ENCODE data around the gene PCNX2. TPM values are rescaled to one million over a fixed set of nuclear protein-coding genes. Genes with fewer than 3 reads are reported as not detected.

The PCNX2 gene
- total RNA-seq, 1 donor from 2014 or later = 29.5 TPM

DNA sequence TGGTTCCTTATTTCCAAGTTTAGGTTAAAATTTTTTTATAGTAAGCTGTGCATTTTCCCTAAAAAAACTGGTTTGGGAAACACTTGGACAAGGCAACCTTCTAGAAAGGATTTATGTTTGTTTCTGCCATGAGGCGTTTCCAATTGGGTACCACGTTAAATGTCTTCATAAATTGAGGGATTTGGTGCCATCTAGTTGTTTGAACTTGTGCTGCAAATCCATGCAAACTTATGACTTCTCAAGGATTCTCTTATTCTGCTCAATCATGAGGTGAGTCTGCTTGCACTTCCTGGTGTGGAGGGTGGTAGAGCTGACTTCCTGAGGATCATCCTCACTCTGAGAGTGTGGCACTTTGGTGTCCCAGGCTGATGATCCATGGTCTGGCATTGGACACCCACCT, 123.3 kb downstream of the PCNX2 start:
- no peak for DNase-seq (ENCODE audit: low read depth)
- TF ChIP-seq, protein P1, sequence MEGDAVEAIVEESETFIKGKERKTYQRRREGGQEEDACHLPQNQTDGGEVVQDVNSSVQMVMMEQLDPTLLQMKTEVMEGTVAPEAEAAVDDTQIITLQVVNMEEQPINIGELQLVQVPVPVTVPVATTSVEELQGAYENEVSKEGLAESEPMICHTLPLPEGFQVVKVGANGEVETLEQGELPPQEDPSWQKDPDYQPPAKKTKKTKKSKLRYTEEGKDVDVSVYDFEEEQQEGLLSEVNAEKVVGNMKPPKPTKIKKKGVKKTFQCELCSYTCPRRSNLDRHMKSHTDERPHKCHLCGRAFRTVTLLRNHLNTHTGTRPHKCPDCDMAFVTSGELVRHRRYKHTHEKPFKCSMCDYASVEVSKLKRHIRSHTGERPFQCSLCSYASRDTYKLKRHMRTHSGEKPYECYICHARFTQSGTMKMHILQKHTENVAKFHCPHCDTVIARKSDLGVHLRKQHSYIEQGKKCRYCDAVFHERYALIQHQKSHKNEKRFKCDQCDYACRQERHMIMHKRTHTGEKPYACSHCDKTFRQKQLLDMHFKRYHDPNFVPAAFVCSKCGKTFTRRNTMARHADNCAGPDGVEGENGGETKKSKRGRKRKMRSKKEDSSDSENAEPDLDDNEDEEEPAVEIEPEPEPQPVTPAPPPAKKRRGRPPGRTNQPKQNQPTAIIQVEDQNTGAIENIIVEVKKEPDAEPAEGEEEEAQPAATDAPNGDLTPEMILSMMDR (IDR thresholded peaks at IDR 0.05; ENCODE audit: insufficient read depth, low read length, poor library complexity, severe bottlenecking) = peak; percentile 9
- Histone ChIP-seq H3K4me3 (ENCODE audit: low read depth, low read length) (no peak overlapping the region), H3K36me3 (ENCODE audit: control insufficient read depth, insufficient read depth, low read length) (peaks cover 5% of the 10 kb centered on the region), H3K27me3 (ENCODE audit: control insufficient read depth, insufficient read depth, low read length) (no peaks in the 10 kb centered on the region)

DNA sequence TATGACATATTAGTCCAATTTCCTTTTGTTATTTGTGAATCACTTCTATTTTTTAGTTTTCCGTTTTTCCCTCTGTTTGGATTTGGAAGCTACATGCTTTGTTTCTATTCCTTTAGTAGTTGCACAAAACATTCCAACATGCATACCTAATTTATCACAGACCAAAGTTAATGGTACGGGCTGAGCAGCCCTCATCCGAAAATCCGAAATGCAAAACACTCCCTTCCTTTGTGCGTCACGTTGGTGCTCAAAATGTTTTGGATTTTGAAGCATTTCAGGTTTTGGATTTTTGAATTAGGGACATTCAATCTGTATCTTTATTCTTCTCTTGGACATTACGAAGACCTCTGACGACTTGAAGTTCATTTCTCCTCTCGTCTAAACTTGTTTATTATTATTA, 124.8 kb downstream of the PCNX2 start:
- TF ChIP-seq, protein P1 (IDR thresholded peaks at IDR 0.05; ENCODE audit: insufficient read depth, low read length, poor library complexity, severe bottlenecking) = no peak
- no peak for DNase-seq (ENCODE audit: low read depth)
- H3K4me3 ChIP-seq (ENCODE audit: low read depth, low read length) = no peak overlapping the region
- H3K27me3 ChIP-seq (ENCODE audit: control insufficient read depth, insufficient read depth, low read length) = no peaks in the 10 kb centered on the region
- peaks cover 3% of the 10 kb centered on the region for H3K36me3 ChIP-seq (ENCODE audit: control insufficient read depth, insufficient read depth, low read length)

DNA sequence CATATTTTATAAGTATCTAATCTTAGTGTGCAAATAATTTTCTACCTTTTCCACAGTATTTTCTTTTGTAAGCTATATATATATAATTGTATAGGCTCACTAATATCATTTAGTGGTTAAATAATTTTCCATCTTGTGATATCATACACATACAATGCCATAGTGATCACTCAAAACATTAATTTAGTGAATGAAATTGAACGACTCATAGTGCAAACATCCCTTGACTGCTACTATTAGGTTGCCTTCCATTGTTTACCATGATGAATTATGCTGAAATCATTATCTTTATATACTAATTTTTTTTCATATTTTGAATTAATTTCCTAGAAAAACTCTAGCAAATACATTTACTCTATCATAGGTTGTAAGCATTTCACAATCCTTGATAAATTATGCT, 127.1 kb downstream of the PCNX2 start:
- H3K4me3 ChIP-seq (ENCODE audit: low read depth, low read length) = no peak overlapping the region
- no peak for DNase-seq (ENCODE audit: low read depth)
- peaks cover 3% of the 10 kb centered on the region for H3K36me3 ChIP-seq (ENCODE audit: control insufficient read depth, insufficient read depth, low read length)
- no peaks in the 10 kb centered on the region for H3K27me3 ChIP-seq (ENCODE audit: control insufficient read depth, insufficient read depth, low read length)
- TF ChIP-seq, protein P1 (IDR thresholded peaks at IDR 0.05; ENCODE audit: insufficient read depth, low read length, poor library complexity, severe bottlenecking) = no peak

DNA sequence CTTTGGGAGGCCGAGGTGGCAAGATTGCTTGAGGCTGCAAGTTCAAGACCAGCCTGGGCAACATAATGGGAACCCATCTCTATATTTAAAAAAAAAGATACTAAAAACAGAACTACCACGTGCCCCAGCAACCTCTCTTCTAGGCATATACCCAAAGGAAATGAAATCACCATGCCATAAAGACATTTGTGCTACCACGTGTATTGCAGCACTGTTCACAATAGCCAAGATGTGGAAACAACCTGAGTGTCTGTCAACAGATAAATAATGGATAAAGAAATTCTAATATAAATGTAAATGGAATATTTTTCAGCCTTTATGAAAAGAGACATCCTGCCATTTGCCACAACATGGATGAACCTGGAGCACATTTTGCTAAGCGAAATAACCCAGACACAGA, 128.6 kb downstream of the PCNX2 start:
- TF ChIP-seq, protein P1 (IDR thresholded peaks at IDR 0.05; ENCODE audit: insufficient read depth, low read length, poor library complexity, severe bottlenecking) = no peak
- H3K27me3 ChIP-seq (ENCODE audit: control insufficient read depth, insufficient read depth, low read length) = no peaks in the 10 kb centered on the region
- H3K36me3 ChIP-seq (ENCODE audit: control insufficient read depth, insufficient read depth, low read length) = no peaks in the 10 kb centered on the region
- H3K4me3 ChIP-seq (ENCODE audit: low read depth, low read length) = no peak overlapping the region
- DNase-seq (ENCODE audit: low read depth) = no peak

DNA sequence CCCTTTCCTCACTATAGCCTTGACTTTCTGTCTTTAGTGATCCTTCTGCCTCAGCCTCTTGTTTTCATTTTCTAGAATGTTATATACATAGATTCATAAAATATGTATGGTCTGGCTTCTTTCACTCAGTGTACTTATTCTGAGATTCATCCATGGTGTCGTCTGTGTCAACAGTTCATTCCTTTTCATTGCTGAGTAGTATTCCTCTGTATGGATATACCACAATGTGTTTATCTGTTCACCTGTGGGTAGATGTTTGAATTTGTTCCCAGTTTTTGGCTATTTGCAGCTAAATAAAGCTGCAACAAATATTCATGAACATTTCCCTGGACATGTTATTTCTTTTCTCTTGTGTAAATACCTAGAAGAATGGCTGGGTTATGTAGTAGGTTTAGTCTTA, 131.8 kb downstream of the PCNX2 start:
- Histone ChIP-seq H3K4me3 (ENCODE audit: low read depth, low read length) (no peak overlapping the region), H3K36me3 (ENCODE audit: control insufficient read depth, insufficient read depth, low read length) (no peaks in the 10 kb centered on the region), H3K27me3 (ENCODE audit: control insufficient read depth, insufficient read depth, low read length) (no peaks in the 10 kb centered on the region)
- DNase-seq (ENCODE audit: low read depth) = no peak
- TF ChIP-seq, protein P1 (IDR thresholded peaks at IDR 0.05; ENCODE audit: insufficient read depth, low read length, poor library complexity, severe bottlenecking) = no peak

DNA sequence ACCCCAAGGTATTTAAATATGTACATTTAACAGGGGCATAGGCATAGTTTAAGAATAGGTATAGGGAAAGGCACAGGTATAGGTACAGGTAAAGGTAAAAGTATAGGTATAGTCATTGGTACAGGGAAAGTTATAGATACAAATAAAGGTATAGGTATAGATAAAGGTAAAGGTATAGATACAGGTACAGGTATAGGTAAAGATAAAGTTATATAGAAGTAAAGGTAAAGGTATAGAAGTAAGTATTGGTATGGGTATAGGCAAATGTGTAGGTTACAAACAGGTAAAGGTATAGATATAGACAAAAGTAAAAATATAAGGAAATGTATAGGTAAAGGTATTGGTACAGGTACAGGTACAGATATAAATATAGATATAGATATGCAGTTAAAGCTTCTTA, 137.2 kb downstream of the PCNX2 start:
- TF ChIP-seq, protein P1 (IDR thresholded peaks at IDR 0.05; ENCODE audit: insufficient read depth, low read length, poor library complexity, severe bottlenecking) = no peak
- no peak for DNase-seq (ENCODE audit: low read depth)
- Histone ChIP-seq H3K27me3 (ENCODE audit: control insufficient read depth, insufficient read depth, low read length) (no peaks in the 10 kb centered on the region), H3K36me3 (ENCODE audit: control insufficient read depth, insufficient read depth, low read length) (no peaks in the 10 kb centered on the region), H3K4me3 (ENCODE audit: low read depth, low read length) (no peak overlapping the region)
